Smooth muscle cell (in vitro differentiated cells): ENCODE data around the gene MIGA1. TPM values are rescaled to one million over a fixed set of nuclear protein-coding genes. Genes with fewer than 3 reads are reported as not detected.

Experiments
- DNase-seq: peaks from one replicate; lab custom pipeline; 2025; ENCODE audit not compliant: unreplicated experiment; lab: John Stamatoyannopoulos, UW
- H2AFZ ChIP-seq: fragments of 200-600 bp; sonication (generic); 2 replicates; pipeline ENCODE4 v1.6.0; 2016; ENCODE audit warnings: antibody characterized with exemption, low read depth, mild to moderate bottlenecking
- H3F3A ChIP-seq: fragments of 200-600 bp; sonication (generic); 2 replicates; pipeline ENCODE4 v1.6.0; 2017; ENCODE audit warnings: antibody characterized with exemption, low read depth
- H3K27ac ChIP-seq: fragments of 200-600 bp; sonication (generic); 2 replicates; pipeline ENCODE4 v1.5.1; 2016; ENCODE audit warnings: low read depth, mild to moderate bottlenecking
- H3K27me3 ChIP-seq: fragments of 200-600 bp; sonication (generic); 2 replicates; pipeline ENCODE4 v1.6.1; 2016; ENCODE audit warnings: low read depth, mild to moderate bottlenecking
- H3K36me3 ChIP-seq: fragments of 200-600 bp; sonication (generic); 2 replicates; pipeline ENCODE4 v1.5.1; 2016; ENCODE audit warnings: low read depth
- H3K4me1 ChIP-seq: fragments of 200-600 bp; sonication (generic); 2 replicates; pipeline ENCODE4 v1.5.1; 2016; ENCODE audit warnings: low read depth
- H3K4me2 ChIP-seq: fragments of 200-600 bp; sonication (generic); 2 replicates; pipeline ENCODE4 v1.6.0; 2016; ENCODE audit warnings: mild to moderate bottlenecking
- H3K4me3 ChIP-seq: fragments of 200-600 bp; sonication (generic); 2 replicates; pipeline ENCODE4 v1.5.1; 2016; ENCODE audit warnings: mild to moderate bottlenecking
- H3K79me2 ChIP-seq: fragments of 200-600 bp; sonication (generic); 2 replicates; pipeline ENCODE4 v1.6.0; 2016; ENCODE audit warnings: low read depth, mild to moderate bottlenecking
- H3K9ac ChIP-seq: fragments of 200-600 bp; sonication (generic); 2 replicates; pipeline ENCODE4 v1.6.0; 2016; ENCODE audit warnings: low read depth
- H3K9me3 ChIP-seq: fragments of 200-600 bp; sonication (generic); replicated peaks from 2 replicates; pipeline ENCODE4 v1.5.1; 2016; ENCODE audit warnings: low read depth
- H4K20me1 ChIP-seq: fragments of 200-600 bp; sonication (generic); 2 replicates; pipeline ENCODE4 v1.6.0; 2016; ENCODE audit warnings: low read depth
- CTCF ChIP-seq: fragments of 200-600 bp; sonication (generic); IDR thresholded peaks from 2 replicates; pipeline ENCODE4 v1.5.1; 2017; ENCODE audit warnings: borderline replicate concordance, mild to moderate bottlenecking, antibody characterized with exemption; ENCODE audit not compliant: insufficient read depth, poor library complexity, severe bottlenecking
- WGBS: methylation state at CpG from one replicate; pipeline ENCODE4 v1.1.7; 2016; ENCODE audit warnings: low lambda C conversion rate; 5-methylcytosine and 5-hydroxymethylcytosine counted together
- polyA plus RNA-seq: library from polyadenylated mRNA; unstranded; fragments of >200 nt; fragmentation: Nextera tagmentation; extraction: Ambion mirVana; gene quantifications from 2 replicates; pipeline ENCODE4 v1.2.1, GENCODE V29; 2016
- total RNA-seq: library from RNA; depleted of rRNA; stranded (reverse); fragments of >200 nt; gene quantifications from 2 replicates; pipeline ENCODE4 v1.2.3, GENCODE V29; 2014

The MIGA1 gene
- total and polyA plus RNA-seq, 2 experiments from 2014 or later = 6.6 to 22.7 TPM

- H3K4me1 ChIP-seq = no peaks in the 10 kb centered on the region
- TF ChIP-seq CTCF = no peak
Observed at GRCh38 chr1:77847621-77848080, 68.2 kb downstream of the MIGA1 start.

GRCh38 chr1:77850082-77850481 is 70.6 kb downstream of the MIGA1 start:
- TF ChIP-seq CTCF = no peak
- H2AFZ ChIP-seq = no peak overlapping the region
- H3K9ac ChIP-seq = no peak overlapping the region
- H3K36me3 ChIP-seq = no peaks in the 10 kb centered on the region
- peaks cover 9% of the 10 kb centered on the region for H3K79me2 ChIP-seq
- no peak overlapping the region for H3K4me3 ChIP-seq
- no peak overlapping the region for H3K27ac ChIP-seq
- H3K27me3 ChIP-seq = no peaks in the 10 kb centered on the region
- no peaks in the 10 kb centered on the region for H3K4me1 ChIP-seq
- no peaks in the 10 kb centered on the region for H3K9me3 ChIP-seq
- DNase-seq = no peak
- 100% methylated on average over 1 of the region's 1 CpG for WGBS
- H3K4me2 ChIP-seq = no peak overlapping the region
- no peaks in the 10 kb centered on the region for H3F3A ChIP-seq
- no peaks in the 10 kb centered on the region for H4K20me1 ChIP-seq

More at GRCh38 chr1:77847621-77848080, 68.2 kb downstream of the MIGA1 start:
- Histone ChIP-seq H3K4me3 (no peak overlapping the region), H3F3A (no peaks in the 10 kb centered on the region), H3K36me3 (no peaks in the 10 kb centered on the region), H3K27me3 (no peaks in the 10 kb centered on the region), H3K9me3 (no peaks in the 10 kb centered on the region), H2AFZ (no peak overlapping the region), H3K27ac (no peak overlapping the region), H3K4me2 (no peak overlapping the region), H3K79me2 (no peaks in the 10 kb centered on the region), H4K20me1 (no peaks in the 10 kb centered on the region), H3K9ac (no peak overlapping the region)
- no peak for DNase-seq
- 85% methylated on average over 9 of the region's 9 CpGs for WGBS

- no peak overlapping the region for H3K27ac ChIP-seq
- DNase-seq = no peak
Observed at GRCh38 chr1:77857552-77857951, 78.1 kb downstream of the MIGA1 start.

More at GRCh38 chr1:77857552-77857951, 78.1 kb downstream of the MIGA1 start:
- H2AFZ ChIP-seq = no peak overlapping the region
- H3K4me3 ChIP-seq = no peak overlapping the region
- H3K4me1 ChIP-seq = no peaks in the 10 kb centered on the region
- no peaks in the 10 kb centered on the region for H3K9me3 ChIP-seq
- peaks cover 15% of the 10 kb centered on the region for H3K79me2 ChIP-seq
- no peaks in the 10 kb centered on the region for H3K27me3 ChIP-seq
- H3K9ac ChIP-seq = no peak overlapping the region
- H3K4me2 ChIP-seq = no peak overlapping the region
- no peaks in the 10 kb centered on the region for H3F3A ChIP-seq
- no peak for TF ChIP-seq CTCF
- H3K36me3 ChIP-seq = no peaks in the 10 kb centered on the region
- 99% methylated on average over 4 of the region's 4 CpGs for WGBS
- H4K20me1 ChIP-seq = peaks cover 5% of the 10 kb centered on the region
